ENCODE measurements around the gene ERICH6.
"Not testable (repeated sequence)": the region's sequence is repeated elsewhere in the genome, so short reads cannot be mapped to it uniquely, and the experiment has no call there.

ERICH6 gene

DNA sequence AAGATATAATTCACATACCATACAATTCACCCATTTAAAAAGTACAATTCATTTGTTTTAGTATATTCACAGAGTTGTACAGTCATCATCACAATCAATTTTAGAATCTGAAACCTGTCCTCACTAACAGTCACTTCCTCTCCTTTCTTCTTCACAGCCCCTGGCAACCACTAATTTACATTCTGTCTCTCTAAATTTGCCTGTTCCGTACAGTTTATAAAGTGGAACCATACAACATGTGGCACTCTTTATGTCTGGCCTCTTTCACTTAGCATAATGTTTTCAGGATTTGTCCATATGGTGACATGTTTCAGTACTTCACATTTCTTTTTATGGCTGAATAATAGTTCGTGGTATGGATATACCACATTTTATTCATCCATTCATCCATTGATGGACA is 22.7 kb downstream of the ERICH6 start:
- no peak for FAIRE-seq

DNA sequence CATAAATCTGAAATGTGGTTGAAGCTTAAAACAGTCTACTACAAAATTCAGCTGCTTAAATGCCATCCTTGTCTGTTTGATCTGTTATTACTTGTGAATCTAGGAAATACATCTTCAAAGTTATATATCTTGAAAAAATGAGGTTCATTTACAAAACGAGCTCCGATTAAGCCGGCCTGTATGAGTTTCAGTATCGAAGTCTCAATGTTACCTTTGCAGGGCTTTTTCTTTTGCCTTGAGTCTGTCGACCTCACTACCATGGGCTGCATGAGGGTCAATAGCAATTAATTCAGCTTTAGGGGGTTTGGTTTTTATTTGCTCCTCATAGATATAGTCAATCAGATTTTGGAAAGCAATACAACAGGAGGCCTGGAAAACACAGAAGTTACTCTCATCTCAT is 23.2 kb downstream of the ERICH6 start:
- FAIRE-seq = no peak

DNA sequence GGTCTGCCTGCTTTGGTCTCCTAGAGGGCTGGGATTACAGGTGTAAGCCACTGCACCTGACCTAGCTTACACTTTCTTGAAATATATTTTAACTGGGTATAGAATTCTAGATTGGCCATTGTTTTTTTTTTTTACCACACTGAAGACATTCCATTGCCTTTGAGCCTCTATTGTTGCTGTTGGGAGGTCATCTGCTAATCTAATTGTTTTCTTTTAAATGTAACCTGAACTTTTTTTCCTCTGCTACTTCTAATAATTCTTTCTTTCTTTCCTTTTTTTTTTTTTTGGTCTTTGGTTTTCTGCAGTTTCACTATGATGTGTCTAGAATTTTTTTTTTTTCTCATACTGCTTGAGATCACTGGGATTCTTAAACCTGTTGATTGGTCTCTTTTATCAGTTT is 28.1 kb downstream of the ERICH6 start:
- FAIRE-seq = no peak

DNA sequence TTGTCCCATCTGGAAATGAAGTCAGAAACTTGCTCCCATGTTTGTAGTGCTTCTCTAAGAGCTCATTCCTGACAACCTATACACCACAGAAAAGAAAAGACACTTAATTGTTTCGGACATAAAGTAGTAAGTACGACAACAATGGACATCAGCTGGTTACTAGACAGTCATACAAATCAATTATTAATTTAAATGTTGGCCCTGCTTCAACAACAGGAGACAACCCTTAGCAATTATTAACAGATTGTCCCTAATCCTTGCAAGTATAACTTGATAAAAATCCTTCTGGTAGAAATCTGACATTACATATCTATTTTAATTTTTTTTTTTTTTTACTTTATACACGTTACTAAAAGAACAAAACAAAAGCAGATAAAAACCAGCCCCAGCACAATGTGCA is 29.8 kb downstream of the ERICH6 start:
- FAIRE-seq = no peak

DNA sequence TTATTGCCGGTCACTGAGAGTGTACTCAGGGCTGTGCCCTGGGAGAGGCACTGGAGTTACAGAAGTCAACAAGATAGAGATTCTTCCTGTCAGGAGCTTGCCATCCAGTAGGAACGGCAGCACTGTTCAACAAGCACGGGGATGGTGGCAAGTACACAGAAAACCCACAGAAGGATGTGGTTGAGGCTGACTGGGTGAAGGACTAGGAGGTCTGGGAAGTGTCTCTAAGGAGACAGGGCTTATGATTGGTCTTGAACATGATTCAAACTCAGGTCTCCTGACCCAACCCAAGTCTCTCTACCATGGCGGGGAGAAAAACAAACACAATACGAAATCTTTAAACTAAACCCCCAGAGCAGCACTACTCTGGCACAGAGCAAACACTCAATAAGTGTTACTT is 37.6 kb downstream of the ERICH6 start:
- no peak for FAIRE-seq

DNA sequence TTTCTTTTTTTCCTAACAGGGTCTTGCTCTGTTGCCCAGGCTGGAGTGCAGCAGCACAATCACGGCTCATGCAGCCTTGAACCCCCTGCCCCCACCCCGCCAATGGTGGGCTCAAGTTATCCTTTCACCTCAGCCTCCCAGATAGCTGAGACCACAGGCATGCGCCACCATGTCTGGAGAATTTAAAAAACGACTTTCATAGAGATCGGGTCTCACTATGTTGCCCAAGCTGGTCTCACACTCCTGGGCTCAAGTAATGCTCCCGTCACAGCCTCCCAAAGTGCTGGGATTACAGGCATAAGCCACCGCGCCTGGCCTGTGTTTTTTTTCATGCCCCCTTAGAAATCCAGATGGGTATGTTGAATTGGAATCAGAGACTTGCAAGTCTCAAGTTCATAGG is 40.3 kb downstream of the ERICH6 start:
- FAIRE-seq = no peak

DNA sequence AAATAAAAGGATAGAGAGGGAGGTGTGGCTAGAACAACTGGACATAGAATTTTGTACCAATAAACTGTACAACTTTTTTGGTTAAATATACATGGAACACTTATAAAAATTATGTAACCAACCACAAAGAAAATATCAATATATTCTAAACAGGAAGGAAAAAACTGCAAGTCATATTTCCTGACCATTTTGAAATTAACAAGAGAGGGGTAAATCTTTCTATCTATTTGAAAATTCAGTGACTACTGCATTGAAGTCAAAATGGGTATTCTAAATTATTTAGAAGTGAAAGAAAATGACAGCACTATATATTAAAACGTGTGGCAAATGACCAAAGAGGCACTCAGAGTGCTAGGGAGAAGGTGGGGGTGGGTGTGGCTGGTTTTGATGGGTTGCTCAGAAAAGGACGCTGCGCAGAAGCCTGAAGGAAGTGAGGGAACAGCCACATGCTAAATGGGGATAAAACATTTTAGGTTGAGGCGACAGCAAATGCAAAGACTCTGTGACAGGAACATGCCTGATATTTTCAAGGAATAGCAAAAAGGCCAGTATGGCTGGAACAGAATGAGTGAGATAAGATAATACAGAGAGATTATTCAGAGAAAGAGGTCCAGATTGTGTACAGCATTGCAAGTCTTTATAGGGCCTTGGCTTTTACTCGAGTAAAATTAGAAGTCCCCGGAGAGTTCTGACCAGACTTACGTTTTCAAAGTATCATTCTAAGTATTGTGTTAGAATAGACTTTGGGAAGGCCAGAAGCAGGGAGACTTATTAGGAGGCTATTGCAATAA is 41.1 kb downstream of the ERICH6 start:
- no peak for FAIRE-seq

DNA sequence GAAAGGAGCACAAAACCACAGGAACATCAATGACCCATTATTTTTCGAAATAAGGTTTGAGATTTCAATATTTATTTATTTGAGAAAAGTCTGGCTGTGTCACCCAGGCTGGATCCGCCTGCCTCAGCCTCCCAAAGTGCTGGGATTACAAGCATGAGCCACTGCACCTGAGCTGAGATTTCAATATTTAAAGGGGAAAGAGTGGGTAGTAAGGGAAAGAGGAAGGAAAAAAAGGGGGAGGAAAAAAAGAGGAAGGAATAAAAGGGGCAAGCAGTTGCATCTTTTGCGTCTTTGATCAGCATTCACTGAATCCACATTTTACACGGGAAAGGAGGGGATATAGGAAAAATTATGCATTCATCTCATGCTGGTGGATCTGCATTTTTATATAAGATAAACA is 47.4 kb downstream of the ERICH6 start:
- no peak for FAIRE-seq

DNA sequence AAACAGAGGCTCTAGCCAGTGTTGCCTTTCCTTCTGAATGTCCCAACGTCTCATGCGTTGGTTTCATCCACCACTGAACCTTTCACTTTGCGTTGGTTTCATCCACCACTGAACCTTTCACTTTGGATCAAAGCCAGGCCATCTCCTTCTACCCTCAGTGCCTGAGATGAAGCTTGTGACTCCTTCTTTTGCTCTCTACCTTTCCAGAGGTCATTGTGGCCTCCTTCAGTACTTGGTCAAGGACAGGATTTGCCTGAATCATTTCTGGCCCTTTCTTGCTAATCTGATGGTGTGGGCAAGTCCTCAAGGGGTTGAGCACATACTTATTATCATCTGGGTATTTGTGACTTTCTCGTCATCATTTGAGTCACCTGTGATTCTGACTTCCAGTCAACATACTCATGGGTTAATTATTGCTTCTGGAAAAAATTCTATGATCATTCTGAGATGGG is 50.6 kb downstream of the ERICH6 start:
- FAIRE-seq = no peak

DNA sequence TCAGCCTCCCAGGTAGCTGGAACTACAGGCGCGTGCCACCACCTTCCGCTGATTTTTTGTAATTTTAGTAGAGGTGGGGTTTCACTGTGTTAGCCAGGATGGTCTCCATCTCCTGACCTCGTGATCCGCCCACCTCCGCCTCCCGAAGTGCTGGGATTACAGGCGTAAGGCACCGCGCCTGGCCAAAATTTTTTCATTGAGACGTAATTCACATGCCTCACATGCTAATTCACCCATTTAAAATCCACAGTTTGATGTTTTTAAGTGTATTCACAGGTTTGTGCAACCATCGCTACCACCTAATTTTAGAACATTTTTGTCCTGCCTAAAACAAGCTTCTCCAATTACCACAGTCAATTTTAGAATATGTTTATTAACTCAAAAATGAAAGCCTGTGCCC is 63.5 kb downstream of the ERICH6 start:
- FAIRE-seq = no peak

DNA sequence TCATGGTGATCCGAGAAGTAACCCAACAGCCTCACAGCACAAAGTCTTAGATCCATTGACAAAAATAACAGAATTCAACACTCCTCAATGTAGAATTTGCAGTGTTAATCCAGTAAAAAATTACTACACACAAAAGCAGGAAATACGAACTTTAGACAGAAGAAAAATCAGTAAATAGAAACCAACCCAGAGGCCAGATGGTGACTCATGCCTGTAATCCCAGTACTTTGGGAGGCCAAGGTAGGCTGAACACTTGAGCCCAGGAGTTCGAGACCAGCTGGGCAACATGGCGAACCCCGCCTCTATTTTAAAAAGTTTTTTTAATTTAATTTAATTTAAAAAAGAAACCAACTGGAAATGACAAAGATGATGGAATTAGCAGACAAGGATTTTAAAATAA is 64.5 kb downstream of the ERICH6 start:
- no peak for FAIRE-seq

DNA sequence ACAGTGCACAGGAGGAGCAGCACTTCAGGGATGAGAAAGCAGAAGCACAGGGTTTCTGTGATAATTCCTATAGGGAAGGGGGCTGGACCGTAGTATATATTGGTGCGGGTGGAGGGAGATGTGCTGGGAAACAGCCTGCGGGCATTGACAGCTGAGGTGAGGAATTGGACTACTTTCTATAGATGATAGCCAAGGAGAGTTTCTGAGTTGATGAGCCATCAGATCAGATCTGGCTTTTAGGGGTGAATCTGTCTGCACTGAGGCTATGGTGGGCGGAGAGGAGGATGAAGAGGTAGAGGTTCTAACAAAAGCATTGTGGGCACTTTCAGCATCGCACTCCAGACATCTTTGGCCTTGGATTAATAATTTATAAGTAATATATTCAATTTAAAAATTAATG is 67.5 kb downstream of the ERICH6 start:
- FAIRE-seq = no peak

DNA sequence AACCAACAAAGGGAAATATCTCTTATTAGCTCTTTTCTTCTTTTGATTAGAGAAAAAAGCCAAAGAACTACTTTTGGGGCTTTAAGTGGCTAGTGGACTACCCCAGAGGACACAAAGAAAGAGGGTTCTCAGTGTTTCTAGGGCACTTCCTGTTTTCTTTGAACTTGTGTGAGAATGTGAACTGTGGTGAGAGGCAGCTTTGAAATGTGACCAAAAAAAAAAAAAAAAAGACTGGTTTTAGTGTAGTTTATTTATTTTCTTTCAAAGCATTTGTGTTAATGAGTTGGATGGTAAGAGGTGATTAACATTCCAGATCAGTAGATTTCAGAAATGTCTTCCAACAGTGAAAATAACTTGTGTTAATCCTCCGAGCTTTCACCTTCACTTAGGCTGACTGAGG is 68.2 kb downstream of the ERICH6 start:
- no peak for FAIRE-seq

DNA sequence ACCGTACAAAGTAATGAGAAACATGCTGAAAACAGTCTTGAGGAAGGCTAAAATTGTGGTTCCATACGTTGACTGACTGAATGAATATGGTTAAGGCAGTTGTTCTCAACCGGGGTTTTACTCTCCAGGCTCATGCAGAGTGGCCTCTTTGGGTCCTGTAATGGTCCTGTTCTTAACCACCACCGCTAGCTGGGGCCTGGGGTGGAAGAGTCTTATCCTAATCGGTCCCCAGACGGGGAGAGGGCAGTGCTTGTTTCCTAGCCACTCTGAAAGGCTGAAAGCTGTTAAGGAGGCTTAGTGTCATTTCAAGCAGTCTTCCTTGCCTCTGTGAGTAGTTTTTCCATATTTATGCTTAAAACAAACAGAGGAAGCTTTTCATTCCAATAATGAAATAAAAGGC is 68.6 kb downstream of the ERICH6 start:
- no peak for FAIRE-seq

DNA sequence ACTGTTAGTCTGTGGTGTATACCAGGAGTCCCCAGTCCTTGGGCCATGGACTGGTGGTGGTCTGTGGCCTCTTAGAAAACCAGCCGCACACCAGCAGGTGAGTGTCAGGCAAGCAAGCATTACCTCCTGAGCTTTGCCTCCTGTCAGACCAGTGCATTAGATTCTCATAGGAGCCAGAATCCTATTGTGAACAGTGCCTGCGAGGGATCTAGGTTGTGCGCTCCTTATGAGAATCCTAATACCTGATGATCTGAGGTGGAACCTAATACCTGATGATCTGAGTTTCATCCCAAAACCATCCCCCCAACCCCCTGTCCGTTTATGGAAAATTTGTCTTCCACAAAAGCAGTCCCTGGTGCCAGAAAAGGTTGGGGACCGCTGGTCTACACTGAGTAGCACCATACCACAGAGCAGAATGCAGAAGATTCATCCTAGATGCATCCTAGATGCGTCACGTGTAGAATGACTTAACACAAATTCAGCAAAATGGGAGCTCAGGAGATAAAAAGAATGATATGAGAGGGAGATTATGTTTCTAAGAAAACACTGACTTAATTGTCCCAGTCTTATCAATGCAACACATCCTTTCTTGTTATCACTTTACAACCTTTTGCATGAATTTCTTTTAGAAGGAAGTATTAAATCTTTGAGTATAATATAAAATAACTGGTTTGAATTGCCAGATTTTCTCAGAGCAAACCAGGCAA is 72.1 kb downstream of the ERICH6 start:
- no peak for FAIRE-seq

DNA sequence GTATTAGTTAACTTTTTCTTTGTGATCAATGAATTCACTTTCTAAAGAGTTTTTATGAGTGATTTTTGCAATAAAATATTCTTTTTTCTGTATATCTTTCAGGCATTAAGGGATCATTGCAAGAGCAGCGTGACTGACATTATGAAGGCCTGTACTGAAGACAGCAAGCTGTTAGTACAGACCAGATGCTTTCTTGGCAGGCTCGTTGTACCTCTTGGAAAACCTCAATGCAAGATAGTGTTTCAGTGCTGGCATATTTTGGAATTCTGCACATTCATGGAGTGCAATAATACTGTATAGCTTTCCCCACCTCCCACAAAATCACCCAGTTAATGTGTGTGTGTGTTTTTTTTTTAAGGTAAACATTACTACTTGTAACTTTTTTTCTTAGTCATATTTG is 76.2 kb downstream of the ERICH6 start:
- FAIRE-seq = no peak

DNA sequence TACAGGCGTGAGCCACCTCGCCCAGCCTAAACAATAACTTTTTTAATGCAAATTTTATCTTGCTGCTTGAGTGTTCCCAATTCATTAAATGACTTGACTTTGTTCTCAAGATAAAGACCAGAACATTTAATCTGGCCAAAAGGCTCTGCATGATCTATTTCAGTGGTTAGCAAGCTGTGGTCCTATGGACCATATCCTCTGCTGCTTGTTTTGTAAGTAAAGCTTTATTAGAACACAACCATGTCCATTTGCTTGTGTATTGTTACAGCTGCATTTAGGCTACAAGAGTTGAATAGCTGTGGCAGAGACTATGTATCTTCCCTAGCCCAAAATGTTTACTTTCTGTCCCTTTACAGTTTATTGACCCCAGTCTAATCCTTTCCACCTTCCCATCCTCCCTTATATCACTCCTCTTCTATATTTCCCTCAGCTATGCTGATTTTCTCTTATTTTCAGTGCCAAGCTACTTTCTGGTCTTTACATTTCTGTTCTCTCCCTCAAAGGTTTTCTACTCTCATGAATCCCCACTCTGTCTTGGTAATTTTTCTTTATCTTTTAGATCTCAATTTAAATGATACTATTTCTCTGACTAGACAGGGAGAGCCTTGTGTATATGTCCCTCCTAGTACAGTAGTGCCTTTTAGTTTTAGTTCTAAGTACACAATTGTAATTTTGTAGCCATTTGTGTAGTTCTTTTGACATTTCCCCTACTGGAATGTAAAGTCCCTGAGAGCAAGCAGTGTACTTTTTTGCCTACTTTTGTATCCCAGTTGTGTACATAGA is 77.4 kb downstream of the ERICH6 start:
- FAIRE-seq = no peak

DNA sequence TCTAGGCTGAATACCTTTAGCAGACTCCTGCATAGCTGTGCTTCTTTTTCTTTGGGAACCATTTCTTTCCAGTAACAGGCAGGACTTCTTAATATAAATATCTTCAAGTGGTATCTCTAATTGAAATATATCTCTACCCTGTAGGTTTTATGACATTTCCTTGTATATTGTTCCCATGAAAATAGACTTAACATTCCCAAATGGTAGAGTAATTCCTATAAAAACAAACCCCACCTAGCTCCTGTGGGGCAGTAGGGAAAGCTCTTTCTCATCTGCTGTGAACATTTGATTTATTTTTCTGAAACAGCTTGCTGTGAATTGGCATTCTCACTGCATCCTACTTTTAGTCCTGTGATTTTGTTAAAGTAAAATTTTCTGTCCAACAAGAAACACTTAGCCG is 79.8 kb downstream of the ERICH6 start:
- no peak for FAIRE-seq

DNA sequence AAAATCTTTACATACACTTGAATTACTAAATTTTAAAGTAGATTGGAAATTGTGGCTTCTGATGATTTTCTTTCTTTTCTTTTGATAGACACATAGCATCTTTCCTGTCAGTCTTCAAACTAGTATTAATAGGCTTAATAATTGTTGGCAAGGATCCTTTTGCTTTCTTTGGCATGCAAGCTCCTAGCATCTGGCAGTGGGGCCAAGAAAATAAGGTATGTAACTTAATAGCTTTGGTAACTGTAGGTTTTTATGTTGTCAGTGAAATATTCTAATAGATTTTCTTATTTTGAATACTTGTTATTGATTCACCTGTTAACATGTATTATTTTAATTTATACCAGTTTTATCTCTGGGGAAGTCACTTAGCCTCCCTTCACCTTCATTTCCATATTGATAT is 80.8 kb downstream of the ERICH6 start:
- not testable (repeated sequence) for FAIRE-seq

DNA sequence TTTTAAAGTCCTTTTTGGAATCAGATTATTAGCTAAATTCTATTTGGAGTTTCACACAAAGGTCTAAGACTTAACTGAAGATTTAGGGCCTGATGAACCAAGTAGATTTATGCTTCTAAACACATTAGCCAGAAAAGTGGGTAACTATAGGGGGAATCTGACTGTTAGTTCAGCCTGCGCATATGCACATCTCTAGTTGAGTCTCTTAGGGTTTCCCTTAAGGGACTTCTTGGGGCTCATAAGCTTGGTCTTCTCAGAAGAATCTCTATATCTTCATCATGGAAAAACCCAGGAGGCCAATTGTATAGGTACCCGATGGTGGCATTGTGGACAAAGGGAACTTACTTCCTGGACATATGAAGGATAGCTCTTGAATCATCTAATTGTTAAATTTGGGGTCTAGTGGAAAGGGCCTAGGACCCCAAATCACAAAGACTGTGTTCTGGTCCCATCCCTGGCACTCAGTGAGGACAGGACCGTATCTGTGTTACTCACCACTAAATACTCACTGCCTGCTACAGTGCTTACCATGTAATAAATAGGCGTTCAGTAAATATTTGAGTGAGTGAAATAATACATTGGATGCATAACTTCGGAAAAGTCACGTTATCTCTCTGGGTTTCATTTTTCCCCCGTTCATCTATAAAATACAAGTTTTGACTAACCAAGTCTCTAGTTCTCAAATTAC is 83.6 kb downstream of the ERICH6 start:
- FAIRE-seq = no peak

DNA sequence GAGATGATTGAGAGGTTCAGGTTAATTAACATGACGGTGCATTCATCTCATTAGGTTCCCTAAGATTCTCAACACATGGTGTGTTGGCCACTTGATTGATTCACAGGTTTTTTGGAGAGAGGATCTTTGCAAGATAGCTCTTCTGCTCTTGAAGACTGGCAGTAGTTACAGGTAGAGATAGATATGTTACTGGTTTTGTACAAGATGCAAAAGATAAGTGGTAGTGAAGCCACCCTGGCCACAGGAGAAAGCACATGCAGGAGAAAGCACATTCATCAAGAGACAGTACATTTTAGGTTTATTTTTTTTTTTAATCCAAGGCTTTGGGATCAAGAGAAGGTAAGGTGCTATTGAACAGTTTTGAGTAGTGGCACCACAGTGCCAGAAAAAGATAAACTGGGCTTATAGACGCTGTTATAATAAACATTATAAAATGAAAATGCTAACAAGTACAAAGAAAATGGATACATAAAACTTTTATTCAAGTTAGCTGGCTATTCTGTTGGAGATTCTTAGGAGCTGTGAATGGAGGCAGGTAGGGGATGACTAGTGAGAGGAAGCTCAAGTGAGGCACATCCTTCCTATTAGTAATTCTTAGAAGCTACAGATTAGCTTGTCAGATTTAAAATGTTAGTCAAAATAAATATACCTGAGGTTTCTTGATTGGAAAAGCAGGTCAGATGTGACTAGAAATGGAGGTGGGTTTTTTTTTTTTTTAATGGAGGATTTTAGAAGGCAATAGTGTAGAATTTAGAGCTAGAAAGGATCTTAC is 89.8 kb downstream of the ERICH6 start:
- FAIRE-seq = no peak

DNA sequence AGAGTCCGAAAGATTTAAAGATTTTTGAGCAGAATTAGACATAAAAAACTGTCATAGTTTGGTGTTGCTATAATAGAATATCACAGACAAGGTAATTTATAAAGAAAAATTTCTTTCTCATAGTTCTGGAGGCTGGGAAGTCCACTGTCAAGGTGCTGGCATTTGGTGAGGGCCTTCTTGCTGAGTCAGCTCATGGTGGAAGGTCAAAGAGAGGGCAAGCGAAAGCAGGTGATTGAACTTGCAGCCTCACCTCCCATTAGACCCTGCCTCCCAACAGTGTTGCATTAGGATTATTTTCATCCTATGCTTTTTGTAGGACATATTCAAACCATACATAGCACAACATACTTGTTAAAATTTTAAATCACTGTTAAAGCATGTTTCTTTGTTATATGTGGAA is 90.7 kb downstream of the ERICH6 start:
- FAIRE-seq = no peak
